ENCODE measurements around the gene IL1RAPL2. TPM values are rescaled to one million over a fixed set of nuclear protein-coding genes. Genes with fewer than 3 reads are reported as not detected.

Gene IL1RAPL2
- total and polyA plus RNA-seq, 10 of the 15 experiments (the other 5 are each of a cell fraction or from before 2014, with no cell fraction given) = 0.19 TPM; not detected in 9

- FAIRE-seq (no peak), ATAC-seq (no peak), DNase-seq (ENCODE audit: low read depth, low spot score) (no peak)
- POLR2A ChIA-PET = no interaction called here
- H3K36me3 ChIP-seq (ENCODE audit: control insufficient read depth in 2 of 2, insufficient read depth in 2 of 2, low read length in 1 of 2) = no peaks in the 10 kb centered on the region
- no TSS peak for BruUV-seq (replicated peaks)
- intact Hi-C loops (cut with micrococcal nuclease; ENCODE audit: unreplicated experiment) = no loop called here
- in situ Hi-C loops (cut with MboI) = no loop called here
- no peak overlapping the region for H3K9ac ChIP-seq (ENCODE audit: control insufficient read depth, insufficient read depth, low read length)
- no peaks in the 10 kb centered on the region for H3K79me2 ChIP-seq (ENCODE audit: control insufficient read depth, insufficient read depth, low read length)
- no peaks in the 10 kb centered on the region for H3K9me3 ChIP-seq (replicated peaks; ENCODE audit: control insufficient read depth, insufficient read depth, low read length)
- H3K4me2 ChIP-seq (ENCODE audit: control insufficient read depth, insufficient read depth) = no peak overlapping the region
- no peaks in the 10 kb centered on the region for H3K27me3 ChIP-seq (replicated peaks in 1 of 2; ENCODE audit: control insufficient read depth in 2 of 2, insufficient read depth in 2 of 2, low read length in 1 of 2)
- no peak overlapping the region for H3K27ac ChIP-seq (ENCODE audit: control insufficient read depth, insufficient read depth)
- H3K4me1 ChIP-seq (ENCODE audit: control insufficient read depth, insufficient read depth, low read length) = no peaks in the 10 kb centered on the region
- H3K4me3 ChIP-seq = no peak overlapping the region
- RAD21 ChIA-PET (ENCODE audit: unreplicated experiment) = no interaction called here
- no peak overlapping the region for H2AFZ ChIP-seq (ENCODE audit: control insufficient read depth, low read depth, low read length)
- CTCF ChIA-PET = no interaction called here
- SMC1A ChIA-PET (ENCODE audit: uncharacterized antibody, unreplicated experiment) = no interaction called here
- H4K20me1 ChIP-seq (ENCODE audit: control insufficient read depth, insufficient read depth) = no peaks in the 10 kb centered on the region
- 0% methylated on average over 1 of the region's 1 CpG for WGBS (ENCODE audit: insufficient coverage, insufficient replicate concordance, low lambda C conversion rate, missing lambda C conversion rate)
- no peak for TF ChIP-seq HCFC1 (IDR thresholded peaks at IDR 0.05; ENCODE audit: low read length)
- no peak for TF ChIP-seq ELK1 (IDR thresholded peaks at IDR 0.05; ENCODE audit: low read depth, low read length)
- TF ChIP-seq ZBTB11 (CRISPR knock-in tag; IDR thresholded peaks at IDR 0.05) = no peak
- no peak for TF ChIP-seq NKRF (conservative IDR thresholded peaks at IDR 0.05)
- no peak for TF ChIP-seq FOS (IDR thresholded peaks at IDR 0.05; ENCODE audit: borderline replicate concordance, extremely low read depth, insufficient read length)
- no peak for TF ChIP-seq WRNIP1 (IDR thresholded peaks at IDR 0.05; ENCODE audit: borderline replicate concordance, low read depth, low read length)
- no peak for TF ChIP-seq ZZZ3 (IDR thresholded peaks at IDR 0.05; ENCODE audit: control insufficient read depth, insufficient read length, low read depth)
- no peak for TF ChIP-seq RELB (IDR thresholded peaks at IDR 0.05; ENCODE audit: low read depth)
- TF ChIP-seq EGR1 (IDR thresholded peaks at IDR 0.05; ENCODE audit: borderline replicate concordance in 1 of 2, low read depth in 2 of 2, low read length in 2 of 2) = no peak
- no peak for TF ChIP-seq RCOR1 (conservative IDR thresholded peaks at IDR 0.05; ENCODE audit: low read depth, low read length)
- TF ChIP-seq CEBPB (IDR thresholded peaks at IDR 0.05; ENCODE audit: borderline replicate concordance in 1 of 2, low read depth in 2 of 2, low read length in 2 of 2) = no peak
- TF ChIP-seq NR2C1 (IDR thresholded peaks at IDR 0.05) = no peak
- TF ChIP-seq MTA3 (IDR thresholded peaks at IDR 0.05; ENCODE audit: borderline replicate concordance, low read length) = no peak
These were observed 949.6 kb downstream of the IL1RAPL2 start for GRCh38 chrX:105515561-105515960.
